ENCODE data around the gene RHBDL3. TPM values are rescaled to one million over a fixed set of nuclear protein-coding genes. Genes with fewer than 3 reads are reported as not detected.

The RHBDL3 gene
- total RNA-seq, 6 donors from 2014 or later, result 0.47 to 1.2 TPM; not detected in 4

GRCh38 chr17:32279891-32280716 lies 14.5 kb downstream of the RHBDL3 start:
- H3K4me3 ChIP-seq, result no peak overlapping the region
- WGBS, 2 donors, result 90 to 94% methylated on average over 12 to 16 of the region's 21 CpGs
- no peaks in the 10 kb centered on the region for H3K36me3 ChIP-seq
- no peak for ATAC-seq (ENCODE audit: low FRiP score in 2 of 2)
- H3K9me3 ChIP-seq, result no peaks in the 10 kb centered on the region
- H3K27ac ChIP-seq, result no peak overlapping the region
- TF ChIP-seq EP300 (IDR thresholded peaks at IDR 0.05) (no peak), POLR2AphosphoS5 (IDR thresholded peaks at IDR 0.05) (no peak), POLR2A (IDR thresholded peaks at IDR 0.05) (no peak), CTCF (IDR thresholded peaks at IDR 0.05) (no peak)
- peaks cover 0 to 5% (median 0%) of the 10 kb centered on the region in 4 donors for H3K4me1 ChIP-seq
- peak in 1 of 2 donors; percentile 51 for DNase-seq
- H3K27me3 ChIP-seq, result no peaks in the 10 kb centered on the region

GRCh38 chr17:32281011-32281451 lies 15.4 kb downstream of the RHBDL3 start:
- Histone ChIP-seq H3K4me1 (peaks cover 0 to 5% (median 0%) of the 10 kb centered on the region in 4 donors), H3K9me3 (no peaks in the 10 kb centered on the region), H3K27ac (no peak overlapping the region), H3K4me3 (no peak overlapping the region), H3K36me3 (no peaks in the 10 kb centered on the region), H3K27me3 (no peaks in the 10 kb centered on the region)
- DNase-seq, result peak in 1 of 2 donors; percentile 54
- no peak for ATAC-seq (ENCODE audit: low FRiP score in 2 of 2)
- TF ChIP-seq POLR2AphosphoS5 (IDR thresholded peaks at IDR 0.05) (no peak), POLR2A (IDR thresholded peaks at IDR 0.05) (no peak), EP300 (IDR thresholded peaks at IDR 0.05) (no peak), CTCF (IDR thresholded peaks at IDR 0.05) (no peak)
- WGBS, 2 donors, result 44 to 82% methylated on average over 4 to 7 of the region's 9 CpGs

GRCh38 chr17:32283745-32284201 lies 18.1 kb downstream of the RHBDL3 start:
- Histone ChIP-seq H3K4me3 (no peak overlapping the region), H3K27ac (no peak overlapping the region), H3K27me3 (no peaks in the 10 kb centered on the region), H3K9me3 (no peaks in the 10 kb centered on the region), H3K4me1 (peaks cover 0 to 5% (median 0%) of the 10 kb centered on the region in 4 donors), H3K36me3 (no peaks in the 10 kb centered on the region)
- DNase-seq, result peak in 1 of 2 donors; percentile 54
- 70 to 73% methylated on average over 20 of the region's 20 CpGs for WGBS, 2 donors
- no peak for TF ChIP-seq EP300 (IDR thresholded peaks at IDR 0.05)
- TF ChIP-seq POLR2AphosphoS5 (IDR thresholded peaks at IDR 0.05), result no peak
- TF ChIP-seq CTCF (IDR thresholded peaks at IDR 0.05), result no peak
- no peak for TF ChIP-seq POLR2A (IDR thresholded peaks at IDR 0.05)
- no peak for ATAC-seq (ENCODE audit: low FRiP score in 2 of 2)

GRCh38 chr17:32285306-32285705 lies 19.7 kb downstream of the RHBDL3 start:
- no peak for DNase-seq
- no peak for ATAC-seq (ENCODE audit: low FRiP score in 2 of 2)
- H3K9me3 ChIP-seq, result no peaks in the 10 kb centered on the region
- H3K36me3 ChIP-seq, result no peaks in the 10 kb centered on the region
- 80 to 88% methylated on average over 5 to 8 of the region's 8 CpGs for WGBS, 2 donors
- peaks cover 0 to 5% (median 0%) of the 10 kb centered on the region in 4 donors for H3K4me1 ChIP-seq
- TF ChIP-seq EP300 (IDR thresholded peaks at IDR 0.05) (no peak), POLR2AphosphoS5 (IDR thresholded peaks at IDR 0.05) (no peak), CTCF (IDR thresholded peaks at IDR 0.05) (no peak)
- H3K4me3 ChIP-seq, result no peak overlapping the region
- no peak overlapping the region for H3K27ac ChIP-seq
- no peaks in the 10 kb centered on the region for H3K27me3 ChIP-seq
